Measurements from ENCODE around the gene HIVEP3.

Gene HIVEP3

DNA sequence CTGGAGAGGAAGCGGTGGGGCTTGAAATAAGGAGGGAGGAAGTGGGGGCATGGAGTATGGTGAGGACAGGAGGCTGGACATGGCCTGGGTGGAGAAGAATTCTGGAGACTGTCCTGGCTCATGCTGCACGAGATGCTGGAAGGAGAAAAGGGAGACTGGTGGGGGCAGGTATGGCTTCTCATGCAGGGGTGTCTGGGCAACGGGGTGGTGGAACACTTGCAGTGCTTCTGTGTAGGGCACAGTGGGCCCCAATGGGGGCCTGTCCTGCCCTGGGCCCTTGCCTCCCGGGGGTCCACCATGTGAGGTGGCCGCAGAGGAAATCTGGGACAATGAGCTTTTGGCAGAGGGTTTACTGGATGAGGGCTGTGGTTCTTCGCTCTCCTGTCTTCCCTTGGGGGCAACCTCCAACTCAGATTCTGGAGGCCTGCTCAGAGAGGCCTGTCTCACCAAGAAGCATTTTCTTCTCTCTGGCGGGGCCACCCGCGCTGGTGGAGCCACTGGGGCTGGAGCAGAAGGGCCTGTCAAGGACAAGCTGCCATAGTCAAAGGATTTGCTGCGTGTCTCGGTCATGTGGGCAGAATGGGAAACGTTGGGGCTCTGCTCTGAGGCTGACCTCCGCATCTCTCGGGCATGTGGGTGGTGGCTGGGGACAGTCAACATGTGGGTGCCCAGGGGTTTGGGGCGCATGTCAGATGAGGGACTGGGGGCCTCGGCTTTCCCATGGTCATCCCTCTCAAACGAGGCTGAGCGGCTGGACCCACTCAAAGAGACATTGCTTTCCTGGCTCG lies 337.3 kb downstream of the HIVEP3 start:
- TF ChIP-seq, protein P1, sequence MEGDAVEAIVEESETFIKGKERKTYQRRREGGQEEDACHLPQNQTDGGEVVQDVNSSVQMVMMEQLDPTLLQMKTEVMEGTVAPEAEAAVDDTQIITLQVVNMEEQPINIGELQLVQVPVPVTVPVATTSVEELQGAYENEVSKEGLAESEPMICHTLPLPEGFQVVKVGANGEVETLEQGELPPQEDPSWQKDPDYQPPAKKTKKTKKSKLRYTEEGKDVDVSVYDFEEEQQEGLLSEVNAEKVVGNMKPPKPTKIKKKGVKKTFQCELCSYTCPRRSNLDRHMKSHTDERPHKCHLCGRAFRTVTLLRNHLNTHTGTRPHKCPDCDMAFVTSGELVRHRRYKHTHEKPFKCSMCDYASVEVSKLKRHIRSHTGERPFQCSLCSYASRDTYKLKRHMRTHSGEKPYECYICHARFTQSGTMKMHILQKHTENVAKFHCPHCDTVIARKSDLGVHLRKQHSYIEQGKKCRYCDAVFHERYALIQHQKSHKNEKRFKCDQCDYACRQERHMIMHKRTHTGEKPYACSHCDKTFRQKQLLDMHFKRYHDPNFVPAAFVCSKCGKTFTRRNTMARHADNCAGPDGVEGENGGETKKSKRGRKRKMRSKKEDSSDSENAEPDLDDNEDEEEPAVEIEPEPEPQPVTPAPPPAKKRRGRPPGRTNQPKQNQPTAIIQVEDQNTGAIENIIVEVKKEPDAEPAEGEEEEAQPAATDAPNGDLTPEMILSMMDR (IDR thresholded peaks at IDR 0.05; ENCODE audit: insufficient read depth, low read depth, low read length, missing control alignments), result no peak
- DNase-seq (ENCODE audit: low read depth), result no peak
- no peak overlapping the region for H3K4me3 ChIP-seq (ENCODE audit: low read depth, low read length)

DNA sequence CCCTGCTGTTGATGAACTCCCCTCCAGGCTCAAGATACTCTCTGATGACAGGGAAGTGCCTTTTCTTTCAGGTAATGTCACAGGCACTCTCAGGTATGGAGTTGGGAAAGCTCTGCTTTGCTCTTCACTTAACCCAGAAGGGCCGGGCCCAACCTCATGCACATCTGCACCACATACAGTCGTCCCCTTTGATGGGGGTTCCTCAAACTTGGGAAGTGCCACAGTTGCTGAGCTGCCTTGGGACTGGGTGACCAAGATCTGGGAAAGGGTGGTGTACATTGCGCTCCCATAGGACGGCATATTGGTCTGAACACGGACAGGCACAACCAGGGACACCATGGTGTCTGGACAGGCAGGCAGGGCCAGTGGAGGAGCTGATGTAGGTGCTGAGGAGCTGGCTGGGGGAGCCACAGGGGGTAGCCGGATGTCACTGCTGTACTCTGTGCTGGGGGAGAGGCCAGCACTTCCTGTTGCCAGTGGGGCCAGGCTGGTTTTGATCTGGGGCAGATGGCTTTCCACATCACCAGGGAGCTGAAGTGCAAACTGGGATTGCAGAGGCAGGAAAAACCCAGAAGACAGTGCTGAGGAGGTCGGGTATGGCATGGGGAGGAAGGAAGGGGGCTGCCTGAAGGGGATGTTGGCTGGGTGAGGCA lies 338.1 kb downstream of the HIVEP3 start:
- TF ChIP-seq, protein P1 (IDR thresholded peaks at IDR 0.05; ENCODE audit: insufficient read depth, low read depth, low read length, missing control alignments), result no peak
- H3K4me3 ChIP-seq (ENCODE audit: low read depth, low read length), result no peak overlapping the region
- no peak for DNase-seq (ENCODE audit: low read depth)

DNA sequence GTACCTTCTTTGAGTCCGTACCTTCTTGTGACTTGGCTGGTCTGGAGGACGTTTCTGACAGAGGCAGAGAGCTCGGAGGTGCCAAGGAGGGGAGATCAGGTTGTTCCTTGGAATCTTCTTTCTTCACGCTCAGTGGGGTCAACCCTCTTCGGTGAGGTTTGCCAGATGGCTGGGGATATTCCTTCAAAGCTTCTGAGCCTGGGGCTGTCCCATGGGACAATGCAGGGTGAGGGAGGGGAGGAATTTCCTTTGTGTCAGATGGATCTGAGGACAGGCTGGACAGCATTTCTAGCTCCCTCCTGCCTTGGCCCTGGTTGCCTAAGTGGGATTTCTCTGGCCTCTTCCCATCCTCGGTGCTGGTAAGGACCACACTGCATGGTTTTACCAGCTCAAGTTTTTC lies 338.7 kb downstream of the HIVEP3 start:
- no peak overlapping the region for H3K4me3 ChIP-seq (ENCODE audit: low read depth, low read length)
- TF ChIP-seq, protein P1 (IDR thresholded peaks at IDR 0.05; ENCODE audit: insufficient read depth, low read depth, low read length, missing control alignments), result no peak
- no peak for DNase-seq (ENCODE audit: low read depth)

DNA sequence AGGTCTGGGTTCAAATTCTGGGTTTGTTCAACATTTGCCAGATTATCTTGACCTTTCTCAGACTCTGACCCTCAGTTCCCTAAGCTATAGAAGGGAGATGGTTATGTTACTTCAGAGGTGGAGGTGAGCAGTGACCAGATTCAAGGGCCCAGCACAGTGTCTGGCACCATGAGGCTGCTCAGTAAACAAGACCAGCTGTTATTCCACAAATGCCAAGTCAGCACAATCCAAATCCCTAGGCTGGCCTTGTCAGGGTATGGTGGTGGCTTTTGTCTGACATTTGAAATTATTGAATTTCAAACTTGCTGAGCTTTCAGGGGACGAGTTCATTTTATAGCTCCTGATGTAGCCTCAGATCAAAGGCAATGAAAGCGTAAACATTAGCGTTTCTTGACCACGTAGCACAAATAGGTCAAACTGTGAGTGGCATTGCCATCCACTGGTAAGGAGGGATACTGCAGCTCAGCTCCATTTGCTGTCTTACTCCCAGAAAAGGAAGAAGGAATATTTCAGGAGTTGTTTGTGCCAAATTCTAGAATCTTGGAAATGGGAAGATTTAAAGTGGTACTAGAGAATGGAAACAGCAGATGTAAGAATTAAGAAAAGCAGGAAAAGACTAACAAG lies 339.9 kb downstream of the HIVEP3 start:
- TF ChIP-seq, protein P1 (IDR thresholded peaks at IDR 0.05; ENCODE audit: insufficient read depth, low read depth, low read length, missing control alignments), result no peak
- H3K4me3 ChIP-seq (ENCODE audit: low read depth, low read length), result no peak overlapping the region
- DNase-seq (ENCODE audit: low read depth), result no peak

DNA sequence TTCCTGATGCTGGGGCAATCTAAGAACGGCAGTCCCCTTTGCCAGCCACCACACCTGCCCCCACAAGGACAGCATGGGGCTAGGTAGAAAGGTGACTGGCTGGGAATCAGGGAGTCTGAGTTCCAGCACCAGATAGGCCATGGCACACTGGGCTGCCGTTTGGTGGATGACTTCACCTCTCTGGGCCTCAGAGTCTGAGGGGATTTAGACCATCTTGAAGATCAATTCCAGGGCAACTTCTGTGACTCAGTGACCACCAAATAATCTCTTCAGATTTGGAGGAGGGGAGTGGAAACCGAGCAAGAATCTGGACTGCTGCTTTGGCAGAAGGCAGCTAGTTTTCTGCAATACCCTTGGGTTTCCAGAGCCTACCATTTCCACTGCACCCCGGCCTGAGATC lies 342.1 kb downstream of the HIVEP3 start:
- H3K4me3 ChIP-seq (ENCODE audit: low read depth, low read length), result no peak overlapping the region
- TF ChIP-seq, protein P1 (IDR thresholded peaks at IDR 0.05; ENCODE audit: insufficient read depth, low read depth, low read length, missing control alignments), result no peak
- no peak for DNase-seq (ENCODE audit: low read depth)

DNA sequence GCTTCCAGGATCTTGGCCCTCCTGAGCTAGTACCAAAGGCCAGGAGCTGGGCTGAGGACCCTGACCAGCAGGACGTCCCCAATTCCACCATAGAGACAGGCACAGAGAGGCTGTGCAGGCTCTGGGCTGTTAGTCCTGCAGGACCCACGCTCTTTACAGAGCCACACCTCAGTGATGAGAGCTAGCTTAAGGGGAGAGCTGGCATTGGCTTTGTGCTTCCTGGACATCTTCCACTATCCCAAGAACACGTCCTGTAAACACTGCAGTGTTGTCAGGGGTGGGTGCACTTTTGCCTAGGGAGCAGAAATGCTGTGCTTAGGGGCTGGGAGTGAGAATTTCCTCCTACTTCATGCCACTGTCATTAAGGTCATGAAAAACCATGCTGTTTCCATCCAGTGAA lies 342.5 kb downstream of the HIVEP3 start:
- TF ChIP-seq, protein P1 (IDR thresholded peaks at IDR 0.05; ENCODE audit: insufficient read depth, low read depth, low read length, missing control alignments), result no peak
- DNase-seq (ENCODE audit: low read depth), result no peak
- no peak overlapping the region for H3K4me3 ChIP-seq (ENCODE audit: low read depth, low read length)

Data from GM12865 (cell line).